ENCODE results near the gene U2AF2. TPM values are rescaled to one million over a fixed set of nuclear protein-coding genes. Genes with fewer than 3 reads are reported as not detected.

Gene U2AF2
- polyA plus RNA-seq, 1 of the 3 experiments (the other 2 are of a cell fraction), result 321 TPM

DNA sequence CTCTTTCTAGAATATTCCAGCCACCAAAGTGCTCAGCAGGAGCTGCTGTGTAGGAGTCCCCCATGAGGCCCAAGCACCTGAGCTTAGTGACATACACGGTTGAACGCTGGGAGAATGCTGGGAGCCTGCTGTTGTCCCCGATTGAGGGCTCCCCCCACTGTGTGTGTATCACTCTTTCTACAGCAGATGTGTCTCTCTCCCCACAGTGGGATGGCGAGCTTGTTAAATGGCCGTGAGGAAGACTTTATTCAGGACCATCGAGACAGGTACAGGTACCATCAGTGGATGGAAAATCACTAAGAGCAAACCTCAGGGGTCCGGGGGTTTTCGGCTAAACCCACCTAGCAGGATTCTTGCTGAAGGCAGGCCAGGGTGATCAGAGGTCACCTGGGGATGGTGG is 42.9 kb downstream of the U2AF2 start:
- H3K27ac ChIP-seq (ENCODE audit: low read depth in 2 of 2, low read length in 1 of 2), result no peak overlapping the region
- no peaks in the 10 kb centered on the region for H3K9me3 ChIP-seq
- H3K9me2 ChIP-seq, result no peaks in the 10 kb centered on the region
- DNase-seq, result no peak
- no peak overlapping the region for H3K4me3 ChIP-seq (ENCODE audit: low read depth in 2 of 2, low read length in 1 of 2)
- no peaks in the 10 kb centered on the region for H3K79me2 ChIP-seq (ENCODE audit: insufficient read depth)
- H2AFZ ChIP-seq (ENCODE audit: low read depth), result no peak overlapping the region
- H3F3A ChIP-seq (replicated peaks; ENCODE audit: insufficient read depth), result no peaks in the 10 kb centered on the region
- TF ChIP-seq, protein P1, sequence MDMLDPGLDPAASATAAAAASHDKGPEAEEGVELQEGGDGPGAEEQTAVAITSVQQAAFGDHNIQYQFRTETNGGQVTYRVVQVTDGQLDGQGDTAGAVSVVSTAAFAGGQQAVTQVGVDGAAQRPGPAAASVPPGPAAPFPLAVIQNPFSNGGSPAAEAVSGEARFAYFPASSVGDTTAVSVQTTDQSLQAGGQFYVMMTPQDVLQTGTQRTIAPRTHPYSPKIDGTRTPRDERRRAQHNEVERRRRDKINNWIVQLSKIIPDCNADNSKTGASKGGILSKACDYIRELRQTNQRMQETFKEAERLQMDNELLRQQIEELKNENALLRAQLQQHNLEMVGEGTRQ (IDR thresholded peaks at IDR 0.05; ENCODE audit: borderline replicate concordance, low read depth, low read length), result no peak
- no peak for TF ChIP-seq EZH2phosphoT487 (IDR thresholded peaks at IDR 0.05; ENCODE audit: borderline replicate concordance, low read depth)
- TF ChIP-seq FOXJ3 (CRISPR knock-in tag; IDR thresholded peaks at IDR 0.05), result no peak
- no peak for TF ChIP-seq EP300 (IDR thresholded peaks at IDR 0.05; ENCODE audit: borderline replicate concordance in 1 of 2, low read depth in 1 of 2, low read length in 1 of 2)
- no peak for TF ChIP-seq GATA2 (CRISPR knock-in tag; IDR thresholded peaks at IDR 0.05)
- no peak for TF ChIP-seq MXI1 (IDR thresholded peaks at IDR 0.05; ENCODE audit: low read depth, low read length)
- TF ChIP-seq, protein P2, sequence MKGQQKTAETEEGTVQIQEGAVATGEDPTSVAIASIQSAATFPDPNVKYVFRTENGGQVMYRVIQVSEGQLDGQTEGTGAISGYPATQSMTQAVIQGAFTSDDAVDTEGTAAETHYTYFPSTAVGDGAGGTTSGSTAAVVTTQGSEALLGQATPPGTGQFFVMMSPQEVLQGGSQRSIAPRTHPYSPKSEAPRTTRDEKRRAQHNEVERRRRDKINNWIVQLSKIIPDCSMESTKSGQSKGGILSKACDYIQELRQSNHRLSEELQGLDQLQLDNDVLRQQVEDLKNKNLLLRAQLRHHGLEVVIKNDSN (IDR thresholded peaks at IDR 0.05; ENCODE audit: borderline replicate concordance, low read depth), result no peak
- no peak for TF ChIP-seq TEAD4 (IDR thresholded peaks at IDR 0.05; ENCODE audit: borderline replicate concordance, insufficient read depth)
- no peak for TF ChIP-seq SMC3 (IDR thresholded peaks at IDR 0.05; ENCODE audit: low read depth, low read length)
- TF ChIP-seq, protein P3, sequence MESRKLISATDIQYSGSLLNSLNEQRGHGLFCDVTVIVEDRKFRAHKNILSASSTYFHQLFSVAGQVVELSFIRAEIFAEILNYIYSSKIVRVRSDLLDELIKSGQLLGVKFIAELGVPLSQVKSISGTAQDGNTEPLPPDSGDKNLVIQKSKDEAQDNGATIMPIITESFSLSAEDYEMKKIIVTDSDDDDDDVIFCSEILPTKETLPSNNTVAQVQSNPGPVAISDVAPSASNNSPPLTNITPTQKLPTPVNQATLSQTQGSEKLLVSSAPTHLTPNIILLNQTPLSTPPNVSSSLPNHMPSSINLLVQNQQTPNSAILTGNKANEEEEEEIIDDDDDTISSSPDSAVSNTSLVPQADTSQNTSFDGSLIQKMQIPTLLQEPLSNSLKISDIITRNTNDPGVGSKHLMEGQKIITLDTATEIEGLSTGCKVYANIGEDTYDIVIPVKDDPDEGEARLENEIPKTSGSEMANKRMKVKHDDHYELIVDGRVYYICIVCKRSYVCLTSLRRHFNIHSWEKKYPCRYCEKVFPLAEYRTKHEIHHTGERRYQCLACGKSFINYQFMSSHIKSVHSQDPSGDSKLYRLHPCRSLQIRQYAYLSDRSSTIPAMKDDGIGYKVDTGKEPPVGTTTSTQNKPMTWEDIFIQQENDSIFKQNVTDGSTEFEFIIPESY (IDR thresholded peaks at IDR 0.05; ENCODE audit: borderline replicate concordance, low read depth), result no peak
- no peak for TF ChIP-seq RXRA (IDR thresholded peaks at IDR 0.05; ENCODE audit: borderline replicate concordance, low read depth)
- TF ChIP-seq YY1 (IDR thresholded peaks at IDR 0.05; ENCODE audit: low read depth), result no peak
- TF ChIP-seq SIN3A (IDR thresholded peaks at IDR 0.05; ENCODE audit: borderline replicate concordance, low read depth, low read length), result no peak
- no peak for TF ChIP-seq ELF1 (IDR thresholded peaks at IDR 0.05)
- TF ChIP-seq, protein P4, sequence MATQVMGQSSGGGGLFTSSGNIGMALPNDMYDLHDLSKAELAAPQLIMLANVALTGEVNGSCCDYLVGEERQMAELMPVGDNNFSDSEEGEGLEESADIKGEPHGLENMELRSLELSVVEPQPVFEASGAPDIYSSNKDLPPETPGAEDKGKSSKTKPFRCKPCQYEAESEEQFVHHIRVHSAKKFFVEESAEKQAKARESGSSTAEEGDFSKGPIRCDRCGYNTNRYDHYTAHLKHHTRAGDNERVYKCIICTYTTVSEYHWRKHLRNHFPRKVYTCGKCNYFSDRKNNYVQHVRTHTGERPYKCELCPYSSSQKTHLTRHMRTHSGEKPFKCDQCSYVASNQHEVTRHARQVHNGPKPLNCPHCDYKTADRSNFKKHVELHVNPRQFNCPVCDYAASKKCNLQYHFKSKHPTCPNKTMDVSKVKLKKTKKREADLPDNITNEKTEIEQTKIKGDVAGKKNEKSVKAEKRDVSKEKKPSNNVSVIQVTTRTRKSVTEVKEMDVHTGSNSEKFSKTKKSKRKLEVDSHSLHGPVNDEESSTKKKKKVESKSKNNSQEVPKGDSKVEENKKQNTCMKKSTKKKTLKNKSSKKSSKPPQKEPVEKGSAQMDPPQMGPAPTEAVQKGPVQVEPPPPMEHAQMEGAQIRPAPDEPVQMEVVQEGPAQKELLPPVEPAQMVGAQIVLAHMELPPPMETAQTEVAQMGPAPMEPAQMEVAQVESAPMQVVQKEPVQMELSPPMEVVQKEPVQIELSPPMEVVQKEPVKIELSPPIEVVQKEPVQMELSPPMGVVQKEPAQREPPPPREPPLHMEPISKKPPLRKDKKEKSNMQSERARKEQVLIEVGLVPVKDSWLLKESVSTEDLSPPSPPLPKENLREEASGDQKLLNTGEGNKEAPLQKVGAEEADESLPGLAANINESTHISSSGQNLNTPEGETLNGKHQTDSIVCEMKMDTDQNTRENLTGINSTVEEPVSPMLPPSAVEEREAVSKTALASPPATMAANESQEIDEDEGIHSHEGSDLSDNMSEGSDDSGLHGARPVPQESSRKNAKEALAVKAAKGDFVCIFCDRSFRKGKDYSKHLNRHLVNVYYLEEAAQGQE (IDR thresholded peaks at IDR 0.05; ENCODE audit: low read depth, low read length), result no peak
- TF ChIP-seq, protein P5, sequence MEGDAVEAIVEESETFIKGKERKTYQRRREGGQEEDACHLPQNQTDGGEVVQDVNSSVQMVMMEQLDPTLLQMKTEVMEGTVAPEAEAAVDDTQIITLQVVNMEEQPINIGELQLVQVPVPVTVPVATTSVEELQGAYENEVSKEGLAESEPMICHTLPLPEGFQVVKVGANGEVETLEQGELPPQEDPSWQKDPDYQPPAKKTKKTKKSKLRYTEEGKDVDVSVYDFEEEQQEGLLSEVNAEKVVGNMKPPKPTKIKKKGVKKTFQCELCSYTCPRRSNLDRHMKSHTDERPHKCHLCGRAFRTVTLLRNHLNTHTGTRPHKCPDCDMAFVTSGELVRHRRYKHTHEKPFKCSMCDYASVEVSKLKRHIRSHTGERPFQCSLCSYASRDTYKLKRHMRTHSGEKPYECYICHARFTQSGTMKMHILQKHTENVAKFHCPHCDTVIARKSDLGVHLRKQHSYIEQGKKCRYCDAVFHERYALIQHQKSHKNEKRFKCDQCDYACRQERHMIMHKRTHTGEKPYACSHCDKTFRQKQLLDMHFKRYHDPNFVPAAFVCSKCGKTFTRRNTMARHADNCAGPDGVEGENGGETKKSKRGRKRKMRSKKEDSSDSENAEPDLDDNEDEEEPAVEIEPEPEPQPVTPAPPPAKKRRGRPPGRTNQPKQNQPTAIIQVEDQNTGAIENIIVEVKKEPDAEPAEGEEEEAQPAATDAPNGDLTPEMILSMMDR (IDR thresholded peaks at IDR 0.05), result no peak
- TF ChIP-seq FOXM1 (IDR thresholded peaks at IDR 0.05; ENCODE audit: low read depth), result no peak
- no peak for TF ChIP-seq TAF1 (IDR thresholded peaks at IDR 0.05; ENCODE audit: borderline replicate concordance, low read depth, low read length)
- TF ChIP-seq RAD21 (IDR thresholded peaks at IDR 0.05; ENCODE audit: low read length), result no peak
- CTCF ChIA-PET, result no interaction called here
- no peak overlapping the region for H3K9ac ChIP-seq
- no peaks in the 10 kb centered on the region; a peak in 1 of 4 replicates for H3K4me1 ChIP-seq (ENCODE audit: control insufficient read depth in 1 of 2, insufficient read depth in 2 of 2, low read depth in 1 of 2, low read length in 1 of 2)
- no peaks in the 10 kb centered on the region for H3K27me3 ChIP-seq (ENCODE audit: insufficient read depth)
- POLR2A ChIA-PET, result no interaction called here
- no peaks in the 10 kb centered on the region for H4K20me1 ChIP-seq (ENCODE audit: insufficient read depth)
- no peak overlapping the region for H3K4me2 ChIP-seq
- 92% methylated on average over 8 of the region's 8 CpGs for WGBS (ENCODE audit: low lambda C conversion rate)
- H3K36me3 ChIP-seq (replicated peaks in 1 of 2; ENCODE audit: control insufficient read depth in 1 of 2, insufficient read depth in 2 of 2, low read length in 1 of 2), result peaks cover 0 to 52% of the 10 kb centered on the region in 2 experiments
